GM12872 (cell line): ENCODE results near the gene MGST1.

Source experiments
- TF ChIP-seq, protein P1 (sequence below): IDR thresholded peaks from 3 replicates; pipeline ENCODE4 v1.5.1; 2011; ENCODE audit warnings: low read depth, mild to moderate bottlenecking, low read length, moderate library complexity; ENCODE audit not compliant: insufficient read depth

The MGST1 gene

DNA sequence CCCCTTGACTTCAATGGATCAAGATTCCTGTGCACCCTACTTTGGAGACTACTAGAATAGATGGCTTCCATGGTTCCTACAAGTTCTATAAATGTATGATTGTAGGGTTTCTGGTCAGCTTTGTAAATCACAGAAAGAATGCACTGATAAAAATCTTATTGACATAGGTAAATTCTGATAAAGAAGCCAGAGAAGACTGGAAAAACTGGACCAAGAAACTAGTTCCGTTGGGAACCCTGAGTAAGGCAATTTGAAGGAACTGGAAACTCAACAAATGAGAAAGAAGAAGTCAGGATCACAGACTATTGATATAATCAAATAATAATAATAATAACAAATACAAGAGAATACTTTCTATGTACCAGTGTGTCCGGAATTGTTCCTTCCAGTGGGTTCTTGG is 15.4 kb upstream of the MGST1 start:
- TF ChIP-seq, protein P1, sequence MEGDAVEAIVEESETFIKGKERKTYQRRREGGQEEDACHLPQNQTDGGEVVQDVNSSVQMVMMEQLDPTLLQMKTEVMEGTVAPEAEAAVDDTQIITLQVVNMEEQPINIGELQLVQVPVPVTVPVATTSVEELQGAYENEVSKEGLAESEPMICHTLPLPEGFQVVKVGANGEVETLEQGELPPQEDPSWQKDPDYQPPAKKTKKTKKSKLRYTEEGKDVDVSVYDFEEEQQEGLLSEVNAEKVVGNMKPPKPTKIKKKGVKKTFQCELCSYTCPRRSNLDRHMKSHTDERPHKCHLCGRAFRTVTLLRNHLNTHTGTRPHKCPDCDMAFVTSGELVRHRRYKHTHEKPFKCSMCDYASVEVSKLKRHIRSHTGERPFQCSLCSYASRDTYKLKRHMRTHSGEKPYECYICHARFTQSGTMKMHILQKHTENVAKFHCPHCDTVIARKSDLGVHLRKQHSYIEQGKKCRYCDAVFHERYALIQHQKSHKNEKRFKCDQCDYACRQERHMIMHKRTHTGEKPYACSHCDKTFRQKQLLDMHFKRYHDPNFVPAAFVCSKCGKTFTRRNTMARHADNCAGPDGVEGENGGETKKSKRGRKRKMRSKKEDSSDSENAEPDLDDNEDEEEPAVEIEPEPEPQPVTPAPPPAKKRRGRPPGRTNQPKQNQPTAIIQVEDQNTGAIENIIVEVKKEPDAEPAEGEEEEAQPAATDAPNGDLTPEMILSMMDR: no peak

DNA sequence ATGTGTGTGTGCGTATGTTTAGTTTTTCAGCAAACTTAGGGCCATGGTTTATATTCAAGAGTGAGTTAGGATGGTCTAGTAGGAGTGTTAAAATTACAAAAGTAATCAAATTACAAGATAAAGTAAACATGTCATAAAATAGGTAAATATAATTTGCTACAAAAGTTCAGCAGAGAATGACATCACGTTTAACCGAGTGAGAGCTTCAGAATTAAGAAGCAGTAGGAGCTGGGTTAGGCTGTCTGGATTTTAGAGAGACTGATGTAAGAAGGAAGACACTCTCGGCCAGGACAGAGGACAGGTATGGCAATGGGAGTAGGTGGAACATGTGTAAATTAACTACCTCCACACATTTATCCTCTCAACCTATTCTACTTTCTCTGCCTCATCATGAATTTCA is 11.6 kb upstream of the MGST1 start:
- TF ChIP-seq, protein P1: no peak

DNA sequence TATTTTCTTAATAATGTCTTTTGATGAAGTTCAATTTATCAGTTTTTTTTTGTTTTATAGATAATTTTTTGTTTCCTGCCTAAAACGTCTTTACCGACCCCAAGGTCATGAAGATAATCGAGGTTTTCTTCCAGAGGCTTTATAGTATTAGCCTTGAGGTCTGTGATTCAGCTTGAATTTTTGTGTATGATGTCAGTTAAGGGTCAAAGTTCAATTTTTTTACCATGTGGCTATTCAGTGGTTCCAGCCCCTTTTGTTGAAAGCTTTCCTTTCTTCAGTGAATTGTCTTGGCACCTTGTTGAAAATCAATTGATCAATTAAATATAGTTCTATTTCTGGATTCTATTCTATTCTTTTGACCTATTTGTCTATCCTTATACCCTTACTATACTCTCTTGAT is 3.2 kb upstream of the MGST1 start:
- TF ChIP-seq, protein P1: no peak

DNA sequence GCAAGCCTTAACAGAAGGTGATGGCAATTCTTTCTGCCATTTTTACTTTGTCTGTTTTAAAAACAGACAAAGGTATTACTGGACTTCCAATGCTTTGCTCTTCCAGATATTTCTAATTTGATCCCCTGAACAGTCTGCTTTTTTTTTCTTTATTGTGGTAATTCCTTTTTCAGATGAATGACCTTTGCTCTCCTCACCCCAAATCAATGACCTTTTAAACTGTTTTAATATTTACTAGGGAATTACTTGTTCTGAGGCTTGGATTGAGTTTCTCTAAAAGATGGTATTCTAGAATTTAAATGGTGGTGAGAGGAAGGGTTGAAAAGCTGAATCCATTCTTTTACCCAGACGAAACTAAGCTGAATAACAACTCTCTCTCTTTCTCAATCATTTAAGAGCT is 2.3 kb upstream of the MGST1 start:
- TF ChIP-seq, protein P1: no peak

DNA sequence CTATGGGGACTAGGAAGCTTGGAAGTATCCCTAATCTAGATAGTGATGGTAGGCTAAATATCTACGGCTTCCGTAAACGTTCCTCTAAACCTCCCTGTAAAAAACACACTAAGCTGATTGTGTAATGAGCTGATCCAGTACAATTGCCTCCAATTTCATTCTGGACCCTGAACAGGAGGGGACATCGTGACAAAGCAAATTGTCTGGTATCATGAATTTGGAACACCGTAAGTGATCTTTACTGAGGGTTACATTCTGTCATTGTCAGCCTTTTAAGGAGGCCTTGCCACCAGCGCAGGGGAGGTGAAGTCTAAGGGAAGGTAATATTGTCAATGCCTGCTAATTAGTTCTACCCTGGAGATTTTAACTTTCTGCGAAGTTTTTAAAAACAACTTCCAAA is 487 bp upstream of the MGST1 start:
- TF ChIP-seq, protein P1: no peak

DNA sequence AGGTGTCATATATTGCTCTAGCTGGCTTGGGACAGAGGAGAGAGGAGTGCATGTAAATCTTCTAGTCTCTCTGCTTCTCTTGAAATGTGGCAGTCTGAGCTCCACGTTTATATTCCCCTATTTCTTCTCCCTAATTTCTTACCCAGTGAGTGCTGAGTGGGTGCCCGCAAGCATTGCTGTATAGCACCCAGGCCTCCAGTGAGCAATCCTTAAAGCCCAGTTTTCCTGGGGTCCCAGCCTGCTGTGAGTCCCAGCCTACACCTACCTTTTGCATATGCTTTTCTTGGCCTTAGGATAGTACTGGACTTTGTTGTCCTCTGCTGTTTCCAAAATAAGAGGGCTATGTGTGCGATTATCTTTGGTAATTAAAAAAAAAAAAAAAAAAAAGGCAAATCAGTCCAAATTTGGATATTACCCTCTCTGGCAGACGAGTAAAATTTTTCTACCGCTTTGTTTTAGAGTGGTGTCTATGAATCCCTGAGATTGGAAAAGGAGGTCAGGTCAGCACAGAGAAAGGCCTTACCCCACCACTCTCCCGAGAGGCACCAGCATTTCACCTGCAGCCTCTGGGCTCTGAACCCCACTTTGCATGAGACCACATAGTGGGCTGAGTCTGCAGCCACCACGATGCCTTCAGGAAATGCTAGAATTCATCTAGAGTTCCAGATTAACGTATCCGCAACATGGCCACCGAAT is 1.1 kb downstream of the MGST1 start:
- TF ChIP-seq, protein P1: no peak

DNA sequence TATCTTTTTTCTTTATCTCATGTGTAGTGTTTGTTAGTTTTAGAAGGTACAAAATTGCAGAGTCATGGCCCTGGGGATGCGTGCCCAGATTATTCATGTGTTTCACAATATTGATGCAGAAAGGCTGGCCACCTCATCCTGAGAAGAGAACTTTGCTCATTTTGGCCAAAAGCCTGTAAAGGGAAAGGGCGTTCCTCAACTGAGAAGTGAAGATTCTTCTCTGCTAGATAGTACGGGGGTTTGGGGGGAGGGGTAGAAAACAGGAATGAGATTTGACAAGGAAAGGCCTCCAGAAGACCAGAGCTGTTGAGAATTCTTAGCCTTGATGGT is 1.7 kb downstream of the MGST1 start:
- TF ChIP-seq, protein P1: no peak
